ENCODE data around the gene PCGF5.
"Not testable (repeated sequence)": the region's sequence is repeated elsewhere in the genome, so short reads cannot be mapped to it uniquely, and the experiment has no call there.

The PCGF5 gene

GRCh38 chr10:91286572-91286971, 66.1 kb downstream of the PCGF5 start:
- no peak for DNase-seq (ENCODE audit: low read depth in 3 of 3)

DNA sequence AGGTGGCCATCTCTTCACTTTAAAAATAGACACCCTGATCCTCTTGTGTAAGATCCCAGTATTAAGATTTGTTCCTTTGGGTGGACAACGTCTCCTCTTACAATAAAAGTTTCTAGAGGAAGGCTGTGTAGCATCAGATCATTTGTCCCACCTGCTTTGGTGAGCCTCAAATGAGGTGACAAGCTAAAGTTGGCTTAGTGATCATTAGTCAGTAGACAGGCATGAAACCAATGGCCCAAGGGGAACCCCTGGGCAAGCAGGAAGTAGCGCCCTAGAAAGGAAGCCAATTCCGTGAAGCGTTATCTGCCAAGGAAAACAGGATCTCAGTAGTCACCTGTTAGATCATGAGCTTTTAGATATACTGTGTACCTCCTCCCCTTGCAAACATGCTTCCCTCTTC, 66.8 kb downstream of the PCGF5 start:
- DNase-seq (ENCODE audit: low read depth in 3 of 3) = no peak

DNA sequence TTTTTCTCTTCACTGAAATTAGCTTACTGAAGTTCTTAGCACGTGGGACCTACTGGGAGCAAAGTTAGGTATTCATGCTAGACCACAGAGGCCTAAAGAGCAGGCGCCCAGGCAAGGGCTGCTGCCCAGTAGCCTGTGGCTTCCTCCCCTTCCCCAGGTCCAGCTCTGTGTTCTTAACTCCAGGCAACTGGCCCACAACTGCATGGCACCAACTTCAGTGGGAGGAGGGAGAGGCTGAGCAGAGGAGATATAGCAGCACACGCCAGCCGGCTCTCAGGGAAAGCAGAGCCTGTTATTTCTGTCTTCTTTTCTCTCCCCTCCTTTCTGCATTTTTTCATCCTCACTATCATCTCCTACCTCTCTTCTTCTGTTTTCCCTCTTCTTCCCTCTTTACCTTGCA, 67.4 kb downstream of the PCGF5 start:
- no peak for DNase-seq (ENCODE audit: low read depth in 3 of 3)

- DNase-seq (ENCODE audit: low read depth in 3 of 3) = no peak
These were observed 68.8 kb downstream of the PCGF5 start for GRCh38 chr10:91289305-91289704.

- DNase-seq (ENCODE audit: low read depth in 3 of 3) = no peak
These were observed 70.1 kb downstream of the PCGF5 start for GRCh38 chr10:91290607-91291006.

GRCh38 chr10:91294134-91294906, 73.9 kb downstream of the PCGF5 start:
- DNase-seq (ENCODE audit: low read depth in 3 of 3) = no peak

- DNase-seq (ENCODE audit: low read depth in 3 of 3) = no peak
These were observed 74.9 kb downstream of the PCGF5 start for GRCh38 chr10:91295346-91295745.

DNA sequence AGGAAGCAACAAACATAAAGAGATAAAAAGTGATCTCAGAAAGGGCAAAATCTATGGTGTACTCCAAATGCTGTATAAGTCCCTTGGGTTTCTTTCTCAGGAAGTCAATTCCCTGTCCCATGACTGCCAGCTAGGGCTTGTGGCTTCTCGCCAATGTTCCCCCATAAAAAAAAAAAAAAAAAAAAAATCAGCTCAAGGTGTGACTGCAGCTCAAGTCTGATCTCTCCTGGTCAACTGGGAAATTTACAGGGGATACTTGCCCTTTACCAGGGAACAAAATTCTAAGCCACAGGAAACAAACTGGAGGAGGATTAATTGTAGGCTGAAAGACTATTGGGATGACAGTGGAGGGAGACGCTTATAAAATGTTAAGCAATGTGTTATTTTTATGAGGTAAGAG, 76.0 kb downstream of the PCGF5 start:
- no peak for DNase-seq (ENCODE audit: low read depth in 3 of 3)

- peak; percentile 56 to 62 (median 60) for DNase-seq (ENCODE audit: low read depth in 3 of 3)
These were observed 77.9 kb downstream of the PCGF5 start for GRCh38 chr10:91298224-91298871.

GRCh38 chr10:91299999-91300575, 79.6 kb downstream of the PCGF5 start:
- no peak for DNase-seq (ENCODE audit: low read depth in 3 of 3)

GRCh38 chr10:91302946-91303345, 82.5 kb downstream of the PCGF5 start:
- not testable (repeated sequence) for DNase-seq (ENCODE audit: low read depth in 3 of 3)

GRCh38 chr10:91305979-91306378, 85.5 kb downstream of the PCGF5 start:
- not testable (repeated sequence) for DNase-seq (ENCODE audit: low read depth in 3 of 3)

- no peak for DNase-seq (ENCODE audit: low read depth in 3 of 3)
These were observed 87.0 kb downstream of the PCGF5 start for GRCh38 chr10:91307489-91307888.

- no peak for DNase-seq (ENCODE audit: low read depth in 3 of 3)
These were observed 89.2 kb downstream of the PCGF5 start for GRCh38 chr10:91309711-91310110.

DNA sequence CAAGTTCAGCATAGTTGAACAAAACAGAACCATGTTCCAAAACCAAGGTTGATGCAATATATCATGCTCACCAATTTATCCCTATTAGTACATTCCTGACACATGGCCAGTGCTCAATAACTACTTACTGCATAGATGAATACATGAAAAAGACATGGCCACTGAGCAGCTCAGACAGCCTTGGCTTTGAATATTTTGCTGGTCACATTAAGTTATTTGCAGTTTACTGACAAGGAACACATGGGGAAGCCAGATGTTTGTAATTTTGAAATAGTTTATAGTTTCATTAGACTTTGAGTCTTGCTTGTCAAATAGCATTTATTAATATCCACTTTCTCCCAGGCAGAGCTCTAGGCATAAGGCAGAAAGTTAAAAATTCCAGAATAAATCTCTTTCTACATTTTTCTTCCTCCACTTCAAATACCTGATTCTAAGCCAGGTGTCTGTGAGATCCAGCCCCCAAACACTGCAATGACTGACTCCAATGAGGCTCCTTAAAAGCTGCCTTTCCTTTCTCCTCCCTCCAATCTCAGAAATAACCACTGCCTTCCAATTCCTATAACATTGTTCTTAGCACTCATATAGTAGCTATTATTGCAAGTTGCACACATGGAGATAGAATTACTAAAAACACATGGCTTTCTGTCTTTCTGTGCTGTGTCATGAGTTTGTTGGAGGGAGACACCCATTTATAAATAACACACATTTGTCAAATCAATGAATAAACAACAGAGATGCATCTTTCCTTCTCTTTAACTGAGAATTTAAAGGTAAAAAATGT, 91.3 kb downstream of the PCGF5 start:
- DNase-seq (ENCODE audit: low read depth in 3 of 3) = no peak

GRCh38 chr10:91312382-91312733, 91.9 kb downstream of the PCGF5 start:
- DNase-seq (ENCODE audit: low read depth in 3 of 3) = no peak

GRCh38 chr10:91313796-91314485, 93.5 kb downstream of the PCGF5 start:
- DNase-seq (ENCODE audit: low read depth in 3 of 3) = no peak

DNA sequence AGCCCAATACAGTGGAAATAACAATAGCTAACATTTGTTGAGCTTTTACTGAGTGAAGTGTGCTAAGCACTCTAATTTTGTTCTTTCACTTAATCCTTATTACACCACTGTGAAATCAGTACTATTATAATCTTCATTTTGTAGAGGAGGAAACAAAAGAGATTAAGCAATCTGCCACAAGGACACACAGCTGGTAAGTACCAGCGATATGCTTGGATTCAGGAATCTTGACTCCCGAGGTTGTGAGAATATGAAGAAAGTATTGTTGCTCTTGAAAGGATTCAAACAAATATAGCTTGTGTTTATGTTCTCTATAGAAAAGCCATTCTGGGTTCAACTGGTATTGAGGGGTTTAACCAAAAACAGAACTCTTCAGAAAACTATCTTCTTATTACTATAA, 96.0 kb downstream of the PCGF5 start:
- no peak for DNase-seq (ENCODE audit: low read depth in 3 of 3)

- DNase-seq (ENCODE audit: low read depth in 3 of 3) = no peak
These were observed 97.1 kb downstream of the PCGF5 start for GRCh38 chr10:91317541-91317940.

DNA sequence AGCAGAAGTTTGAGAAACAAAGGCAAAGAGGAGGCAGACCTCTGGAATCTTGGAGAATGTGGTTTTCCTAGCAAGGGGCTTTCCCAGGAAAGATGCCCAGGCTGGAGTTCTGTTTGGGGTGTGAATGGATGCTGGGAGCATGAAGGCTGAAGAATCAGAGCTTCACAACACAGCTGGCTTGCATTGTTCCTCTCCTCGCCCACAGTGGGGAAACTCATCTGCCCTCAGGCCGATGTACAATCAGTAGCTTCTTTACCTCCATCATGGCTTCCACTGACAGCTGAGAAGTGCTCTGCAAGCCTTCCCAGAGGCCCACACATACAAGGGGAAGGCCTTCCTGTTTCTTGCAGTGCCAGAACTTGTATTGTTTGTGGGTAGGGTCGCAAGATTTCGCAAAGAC, 98.9 kb downstream of the PCGF5 start:
- no peak for DNase-seq (ENCODE audit: low read depth in 3 of 3)

DNA sequence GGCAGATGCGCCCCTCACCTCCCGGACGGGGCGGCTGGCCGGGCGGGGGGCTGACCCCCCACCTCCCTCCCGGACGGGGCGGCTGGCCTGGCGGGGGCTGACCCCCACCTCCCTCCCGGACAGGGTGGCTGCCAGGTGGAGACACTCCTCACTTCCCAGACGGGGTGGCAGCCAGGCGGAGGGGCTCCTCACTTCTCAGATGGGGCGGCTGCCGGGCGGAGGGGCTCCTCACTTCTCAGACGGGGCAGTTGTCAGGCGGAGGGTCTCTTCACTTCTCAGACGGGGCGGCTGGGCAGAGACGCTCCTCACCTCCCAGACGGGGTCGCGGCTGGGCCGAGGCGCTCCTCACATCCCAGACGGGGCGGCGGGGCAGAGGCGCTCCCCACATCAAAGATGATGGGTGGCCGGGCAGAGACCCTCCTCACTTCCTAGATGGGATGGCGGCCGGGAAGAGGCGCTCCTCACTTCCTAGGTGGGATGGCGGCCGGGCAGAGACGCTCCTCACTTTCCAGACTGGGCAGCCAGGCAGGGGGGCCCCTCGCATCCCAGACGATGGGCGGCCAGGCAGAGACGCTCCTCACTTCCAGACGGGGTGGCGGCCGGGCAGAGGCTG, 102.9 kb downstream of the PCGF5 start:
- DNase-seq (ENCODE audit: low read depth in 3 of 3) = not testable (repeated sequence)

Data from stimulated activated CD4-positive, alpha-beta T cell treated with anti-CD3 and anti-CD28 coated beads, TNF-alpha, amount 100 ng/mL, for 4 hours (primary cell).